GM23338 (cell line): ENCODE results near the gene GNB3. TPM values are rescaled to one million over a fixed set of nuclear protein-coding genes. Genes with fewer than 3 reads are reported as not detected.
A peak's percentile ranks its signal among the peaks of the same experiment; 100 is the strongest.
"Not testable (repeated sequence)": the region's sequence is repeated elsewhere in the genome, so short reads cannot be mapped to it uniquely, and the experiment has no call there.

ENCODE experiments used
- ATAC-seq: fragments of 200-7000 bp; cut with Tn5 transposase; 3 replicates; pipeline ENCODE4 v1.9.1; 2020
- DNase-seq: peaks from one replicate; pipeline ENCODE4 v3.0.0-alpha.2; 2015; ENCODE audit warnings: low spot score
- H2AFZ ChIP-seq: fragments of 200-600 bp; sonication (generic); 2 replicates; pipeline ENCODE4 v1.8.0; 2016; ENCODE audit warnings: antibody characterized with exemption, mild to moderate bottlenecking, moderate library complexity
- H3F3A ChIP-seq: fragments of 200-600 bp; sonication (generic); replicated peaks from 2 replicates; pipeline ENCODE4 v1.8.0; 2017; ENCODE audit warnings: antibody characterized with exemption, mixed run types, low read depth
- H3K27ac ChIP-seq: fragments of 200-600 bp; sonication (generic); 2 replicates; pipeline ENCODE4 v1.6.1; 2016; ENCODE audit warnings: low read depth
- H3K27me3 ChIP-seq: fragments of 200-600 bp; sonication (generic); 2 replicates; pipeline ENCODE4 v1.8.0; 2016; ENCODE audit warnings: mild to moderate bottlenecking, mixed run types, moderate library complexity; ENCODE audit not compliant: insufficient read depth
- H3K36me3 ChIP-seq: fragments of 200-600 bp; sonication (generic); 2 replicates; pipeline ENCODE4 v1.8.0; 2016; ENCODE audit warnings: mild to moderate bottlenecking; ENCODE audit not compliant: insufficient read depth
- H3K4me1 ChIP-seq: fragments of 200-600 bp; sonication (generic); 2 replicates; pipeline ENCODE4 v1.8.0; 2016; ENCODE audit warnings: mild to moderate bottlenecking, moderate library complexity; ENCODE audit not compliant: insufficient read depth
- H3K4me2 ChIP-seq: fragments of 200-600 bp; sonication (generic); 2 replicates; pipeline ENCODE4 v1.7.1; 2017; ENCODE audit warnings: mixed run types
- H3K4me3 ChIP-seq: fragments of 200-600 bp; sonication (generic); 2 replicates; pipeline ENCODE4 v1.6.1; 2016; ENCODE audit warnings: mixed run types
- H3K79me2 ChIP-seq: fragments of 200-600 bp; sonication (generic); replicated peaks from 2 replicates; pipeline ENCODE4 v1.8.0; 2017; ENCODE audit warnings: mild to moderate bottlenecking; ENCODE audit not compliant: insufficient read depth
- H3K9me2 ChIP-seq: fragments of 200-600 bp; sonication (generic); 2 replicates; pipeline ENCODE4 v1.8.0; 2017; ENCODE audit not compliant: insufficient read depth
- H4K20me1 ChIP-seq: fragments of 200-600 bp; sonication (generic); replicated peaks from 2 replicates; pipeline ENCODE4 v1.8.0; 2017; ENCODE audit warnings: mild to moderate bottlenecking; ENCODE audit not compliant: insufficient read depth
- H3K27ac Mint-ChIP-seq: 2 replicates; pipeline ENCODE4 v1.8.0; 2020; ENCODE audit warnings: inconsistent platforms, mild to moderate bottlenecking, moderate library complexity, mixed read lengths
- H3K27me3 Mint-ChIP-seq: 3 replicates; pipeline ENCODE4 v1.8.0; 2022; ENCODE audit warnings: low read depth, mild to moderate bottlenecking, moderate library complexity, mixed read lengths, inconsistent platforms; ENCODE audit not compliant: insufficient read depth, poor library complexity
- H3K36me3 Mint-ChIP-seq: 3 replicates; pipeline ENCODE4 v1.8.0; 2021; ENCODE audit warnings: low read depth, mild to moderate bottlenecking, inconsistent platforms, moderate library complexity, mixed read lengths
- H3K4me1 Mint-ChIP-seq: 3 replicates; pipeline ENCODE4 v1.8.0; 2020; ENCODE audit warnings: mild to moderate bottlenecking, inconsistent platforms, mixed read lengths
- H3K4me3 Mint-ChIP-seq: 3 replicates; pipeline ENCODE4 v1.8.0; 2021; ENCODE audit warnings: moderate library complexity, mild to moderate bottlenecking, inconsistent platforms, mixed read lengths
- H3K9me3 Mint-ChIP-seq: 3 replicates; pipeline ENCODE4 v1.8.0; 2020; ENCODE audit warnings: moderate library complexity, mild to moderate bottlenecking, inconsistent platforms, mixed read lengths
- CTCF ChIP-seq, 2 experiments: fragments of 200-600 bp in 1 of 2; sonication (generic) in 1 of 2; conservative IDR thresholded peaks; 2 replicates each; pipeline versions ENCODE4 v1.5.1 to v1.6.1; 2016 to 2017; ENCODE audit warnings: antibody characterized with exemption in 2 of 2, low read depth in 2 of 2, mild to moderate bottlenecking in 2 of 2, moderate library complexity in 1 of 2
- ETS1 ChIP-seq: IDR thresholded peaks from 2 replicates; pipeline ENCODE4 v1.6.1; 2016; ENCODE audit warnings: antibody characterized with exemption
- POLR2AphosphoS5 ChIP-seq: IDR thresholded peaks from 2 replicates; pipeline ENCODE4 v1.6.1; 2016; ENCODE audit warnings: antibody characterized with exemption, low read depth
- polyA plus RNA-seq: library from polyadenylated mRNA; unstranded; fragments of >200 nt; fragmentation: Nextera tagmentation; extraction: Ambion mirVana; gene quantifications from 2 replicates; pipeline ENCODE4 v1.2.1, GENCODE V29; 2016
- total RNA-seq: library from RNA; depleted of rRNA; stranded (reverse); fragments of >200 nt; shearing (Covaris generic); gene quantifications from 2 replicates; pipeline ENCODE4 v1.2.3, GENCODE V29; 2014

GNB3 gene
- total and polyA plus RNA-seq, 2 experiments from 2014 or later, result 5.4 to 8.2 TPM

- TF ChIP-seq CTCF (conservative IDR thresholded peaks at IDR 0.05; ENCODE audit: low read depth in 2 of 2), result peak; percentile 91 to 94
These were observed 28.6 kb downstream of the GNB3 start (continued) for GRCh38 chr12:6869049-6870021.

GRCh38 chr12:6870304-6870703 is 29.6 kb downstream of the GNB3 start:
- peaks cover 32% of the 10 kb centered on the region for H4K20me1 ChIP-seq

GRCh38 chr12:6871052-6871957 is 30.6 kb downstream of the GNB3 start:
- DNase-seq (peak; percentile 36), ATAC-seq (peak; percentile 3)
- Histone ChIP-seq H3K9me2 (no peaks in the 10 kb centered on the region), H3K4me3 (peak overlapping the region; percentile 99), H4K20me1 (peaks cover 32% of the 10 kb centered on the region), H3K4me2 (peak overlapping the region; percentile 100), H2AFZ (no peak overlapping the region), H3K4me1 (peaks cover 47% of the 10 kb centered on the region), H3K27me3 (no peaks in the 10 kb centered on the region), H3F3A (peaks cover 67% of the 10 kb centered on the region), H3K36me3 (peaks cover 14% of the 10 kb centered on the region; the same call in 1 of the 2 replicates), H3K79me2 (peaks cover 33% of the 10 kb centered on the region), H3K27ac (peak overlapping the region; percentile 79; the same call in 1 of the 2 replicates)
- Mint-ChIP-seq H3K9me3 (no peaks in the 10 kb centered on the region; the same call in 1 of the 3 replicates), H3K27ac (no peak overlapping the region), H3K4me1 (peaks cover 47% of the 10 kb centered on the region), H3K4me3 (peak overlapping the region; percentile 92), H3K36me3 (peaks cover 48% of the 10 kb centered on the region), H3K27me3 (peaks cover 48% of the 10 kb centered on the region)
- TF ChIP-seq POLR2AphosphoS5 (peak; percentile 43), ETS1 (no peak)

More at GRCh38 chr12:6870304-6870703, 29.6 kb downstream of the GNB3 start:
- Histone ChIP-seq H3F3A (peaks cover 72% of the 10 kb centered on the region), H3K36me3 (peaks cover 14% of the 10 kb centered on the region; the same call in 1 of the 2 replicates), H3K27ac (0 out of 2 replicates have a peak overlapping the region, but pooled peaks have one; percentile 79), H3K79me2 (peaks cover 33% of the 10 kb centered on the region), H3K4me1 (peaks cover 57% of the 10 kb centered on the region), H3K4me2 (peak overlapping the region; percentile 100; the same call in 1 of the 2 replicates), H3K4me3 (peak overlapping the region; percentile 99; the same call in 1 of the 2 replicates)
- H3K9me2 ChIP-seq, DNase-seq, H3K9me3 Mint-ChIP-seq, H3K27ac Mint-ChIP-seq, ATAC-seq, H2AFZ ChIP-seq, H3K27me3 ChIP-seq: not testable (repeated sequence)
- peaks cover 51% of the 10 kb centered on the region for H3K36me3 Mint-ChIP-seq
- H3K4me1 Mint-ChIP-seq, result peaks cover 55% of the 10 kb centered on the region
- peak overlapping the region; percentile 92; the same call in 2 of the 3 replicates for H3K4me3 Mint-ChIP-seq
- peaks cover 55% of the 10 kb centered on the region for H3K27me3 Mint-ChIP-seq
